ENCODE results near the gene CTDP1.

Gene CTDP1

GRCh38 chr18:79684787-79685186 is 5.2 kb downstream of the CTDP1 start:
- CTCF ChIA-PET = no interaction called here
- no peak for DNase-seq (ENCODE audit: low spot score)
- H3K27ac ChIP-seq = no peak overlapping the region
- POLR2A ChIA-PET (ENCODE audit: low non-redundant PET) = no interaction called here
- TF ChIP-seq CTCF (conservative IDR thresholded peaks at IDR 0.05; ENCODE audit: low read depth) = no peak

- no peak overlapping the region for H3K27ac ChIP-seq
- DNase-seq (ENCODE audit: low spot score) = no peak
- CTCF ChIA-PET = no interaction called here
- no peak for TF ChIP-seq CTCF (conservative IDR thresholded peaks at IDR 0.05; ENCODE audit: low read depth)
- POLR2A ChIA-PET (ENCODE audit: low non-redundant PET) = no interaction called here
These were observed 5.7 kb downstream of the CTDP1 start for GRCh38 chr18:79685281-79685680.

GRCh38 chr18:79685971-79686370 is 6.4 kb downstream of the CTDP1 start:
- POLR2A ChIA-PET (ENCODE audit: low non-redundant PET) = no interaction called here
- no peak for TF ChIP-seq CTCF (conservative IDR thresholded peaks at IDR 0.05; ENCODE audit: low read depth)
- DNase-seq (ENCODE audit: low spot score) = no peak
- CTCF ChIA-PET = no interaction called here
- no peak overlapping the region for H3K27ac ChIP-seq

- no peak overlapping the region for H3K27ac ChIP-seq
- ChIA-PET POLR2A (ENCODE audit: low non-redundant PET) (no interaction called here), CTCF (no interaction called here)
- no peak for TF ChIP-seq CTCF (conservative IDR thresholded peaks at IDR 0.05; ENCODE audit: low read depth)
- DNase-seq (ENCODE audit: low spot score) = no peak
These were observed 8.2 kb downstream of the CTDP1 start for GRCh38 chr18:79687806-79688205.

GRCh38 chr18:79690071-79690470 is 10.5 kb downstream of the CTDP1 start:
- no peak for DNase-seq (ENCODE audit: low spot score)
- CTCF ChIA-PET = no interaction called here
- no peak overlapping the region for H3K27ac ChIP-seq
- TF ChIP-seq CTCF (conservative IDR thresholded peaks at IDR 0.05; ENCODE audit: low read depth) = no peak
- POLR2A ChIA-PET (ENCODE audit: low non-redundant PET) = no interaction called here

GRCh38 chr18:79690586-79691482 is 11.2 kb downstream of the CTDP1 start:
- no peak for TF ChIP-seq CTCF (conservative IDR thresholded peaks at IDR 0.05; ENCODE audit: low read depth)
- DNase-seq (ENCODE audit: low spot score) = no peak
- POLR2A ChIA-PET (ENCODE audit: low non-redundant PET) = no interaction called here
- H3K27ac ChIP-seq = no peak overlapping the region; the same call in 1 of the 2 replicates
- CTCF ChIA-PET = no interaction called here

Measured in RWPE1 (cell line).